Neutrophil (primary cell): ENCODE data around the gene WDR37.

Source experiments
- H3K27ac ChIP-seq: fragments of 200-600 bp; sonication (generic); 2 replicates; pipeline ENCODE4 v1.5.1; 2016; ENCODE audit warnings: mild to moderate bottlenecking, moderate library complexity
- H3K27me3 ChIP-seq: fragments of 200-600 bp; sonication (generic); 2 replicates; pipeline ENCODE4 v1.6.0; 2016; ENCODE audit warnings: mild to moderate bottlenecking
- H3K36me3 ChIP-seq: fragments of 200-600 bp; sonication (generic); 2 replicates; pipeline ENCODE4 v1.5.1; 2017
- H3K4me1 ChIP-seq, 2 experiments: fragments of 200-600 bp in 1 of 2; sonication (generic) in 1 of 2; 1 replicate in 1 of 2; 2 replicates in 1 of 2; pipeline versions ENCODE4 v1.5.1 to v1.6.1; 2013 to 2016; ENCODE audit warnings: low read depth in 1 of 2, low read length in 1 of 2, mild to moderate bottlenecking in 1 of 2, moderate library complexity in 1 of 2; ENCODE audit not compliant: control insufficient read depth in 1 of 2, insufficient read depth in 1 of 2
- H3K4me3 ChIP-seq, 2 experiments: fragments of 200-600 bp in 1 of 2; sonication (generic) in 1 of 2; 1 replicate in 1 of 2; 2 replicates in 1 of 2; pipeline ENCODE4 v1.5.1; 2013 to 2016; ENCODE audit warnings: low read depth in 1 of 2, low read length in 1 of 2, mild to moderate bottlenecking in 1 of 2, moderate library complexity in 1 of 2
- H3K9me3 ChIP-seq: fragments of 200-600 bp; sonication (generic); 2 replicates; pipeline ENCODE4 v1.5.1; 2016
- CTCF ChIP-seq: fragments of 200-600 bp; sonication (generic); IDR thresholded peaks from 2 replicates; pipeline ENCODE4 v1.5.1; 2016; ENCODE audit warnings: antibody characterized with exemption

The WDR37 gene

DNA sequence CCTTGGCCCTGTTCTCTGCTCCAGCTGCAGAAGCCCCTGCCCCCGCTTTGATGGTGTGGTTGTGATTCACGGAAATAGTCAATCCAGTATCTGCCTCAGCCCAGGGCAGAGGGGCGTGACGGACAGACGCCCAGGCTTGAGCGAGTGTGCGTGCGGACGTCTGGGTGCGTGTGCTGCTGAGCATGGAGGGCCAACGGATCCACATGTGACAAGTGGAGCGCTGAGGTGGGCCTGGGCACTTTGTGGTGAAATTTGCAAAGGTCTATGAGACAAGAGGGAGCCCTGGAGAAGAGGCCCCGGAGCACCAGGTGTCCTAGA lies 94.4 kb downstream of the WDR37 start:
- Histone ChIP-seq H3K9me3 (no peaks in the 10 kb centered on the region), H3K4me3 (no peak overlapping the region), H3K36me3 (no peaks in the 10 kb centered on the region), H3K27me3 (peaks cover 8% of the 10 kb centered on the region), H3K27ac (no peak overlapping the region), H3K4me1 (no peaks in the 10 kb centered on the region)
- no peak for TF ChIP-seq CTCF

DNA sequence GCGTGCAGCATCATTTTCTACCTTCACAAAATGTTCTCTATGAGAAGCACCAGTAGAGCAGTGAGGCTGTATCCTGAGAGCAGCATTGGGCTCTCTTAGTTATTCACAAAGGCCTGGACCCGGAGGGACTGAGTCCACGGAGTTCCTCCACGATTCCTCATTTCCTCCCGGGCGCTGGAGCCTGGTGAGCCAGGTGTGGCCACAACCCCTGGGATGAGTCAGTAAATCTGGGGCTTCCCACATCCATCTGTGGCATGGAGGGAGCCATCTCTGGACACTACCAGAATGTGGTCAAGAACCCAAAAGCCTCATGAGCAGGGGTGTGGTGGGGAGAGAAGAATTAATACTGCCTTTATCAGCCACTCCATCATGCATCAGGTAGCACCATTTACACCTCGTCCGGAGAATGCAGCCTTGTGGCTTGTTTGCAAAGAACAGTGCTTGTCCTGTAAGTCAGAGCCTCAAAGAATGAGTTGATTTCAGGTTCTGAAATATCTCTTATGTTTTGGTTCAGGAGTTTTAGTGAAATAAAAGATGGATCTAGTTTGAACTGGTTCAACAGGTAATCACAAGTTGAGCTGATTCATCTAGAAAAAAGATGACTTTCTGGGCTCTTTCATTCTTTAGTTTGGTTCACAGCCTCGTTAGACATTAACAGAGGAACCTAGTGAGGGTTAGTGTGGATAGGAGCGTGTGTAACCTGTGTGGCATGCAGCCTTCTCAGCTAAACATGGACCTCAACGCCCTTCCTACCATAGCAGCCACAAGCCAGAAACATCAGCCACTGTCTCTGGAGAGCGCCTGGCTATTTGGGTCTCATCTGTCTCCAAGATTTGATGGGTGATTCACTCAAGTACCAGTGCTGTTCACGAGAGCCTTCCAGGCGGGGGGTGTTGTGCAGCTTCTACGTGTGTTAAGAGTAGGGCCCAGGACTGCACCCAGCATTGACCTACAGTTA lies 95.2 kb downstream of the WDR37 start:
- Histone ChIP-seq H3K36me3 (no peaks in the 10 kb centered on the region), H3K4me1 (no peaks in the 10 kb centered on the region), H3K27ac (no peak overlapping the region), H3K9me3 (no peaks in the 10 kb centered on the region), H3K27me3 (peaks cover 8% of the 10 kb centered on the region), H3K4me3 (no peak overlapping the region)
- no peak for TF ChIP-seq CTCF

DNA sequence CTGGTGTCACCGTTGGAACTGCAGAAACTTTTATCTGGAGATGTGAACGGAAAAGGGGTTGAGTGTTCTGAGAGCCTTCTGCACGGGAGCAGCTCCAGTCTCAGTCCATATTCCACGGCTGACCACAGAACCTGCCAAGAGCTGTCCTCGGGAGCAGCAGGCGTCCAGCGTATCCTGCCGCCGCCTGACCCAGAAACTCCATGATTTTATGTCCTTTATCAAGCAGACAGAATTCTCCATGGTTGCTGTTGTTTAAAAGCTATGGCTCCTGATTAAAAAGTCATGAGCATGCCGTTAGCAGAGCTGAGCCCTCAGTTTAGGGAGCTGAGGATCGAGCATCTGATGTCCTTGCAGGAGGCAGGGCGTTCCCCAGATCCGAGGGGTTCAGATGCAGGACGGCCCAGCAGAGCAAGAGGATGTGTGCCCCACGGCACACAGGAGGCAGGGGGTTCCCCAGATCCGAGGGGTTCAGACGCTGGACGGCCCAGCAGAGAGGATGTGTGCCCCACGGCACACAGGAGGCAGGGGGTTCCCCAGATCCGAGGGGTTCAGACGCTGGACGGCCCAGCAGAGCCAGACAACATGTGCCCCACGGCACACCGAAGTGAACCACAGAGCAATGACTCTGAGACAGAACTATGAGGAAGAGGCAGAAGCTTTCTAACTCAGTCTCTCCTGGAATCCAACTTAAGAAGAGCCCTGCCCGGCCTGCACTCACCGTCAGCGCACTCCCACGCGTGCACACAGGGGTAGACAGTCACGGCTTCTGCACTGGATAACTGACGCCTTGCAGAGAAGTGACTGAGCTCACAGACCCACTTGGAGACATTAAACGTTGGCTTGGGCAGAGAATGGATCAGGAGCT lies 96.4 kb downstream of the WDR37 start:
- Histone ChIP-seq H3K4me3 (no peak overlapping the region), H3K27ac (no peak overlapping the region), H3K9me3 (no peaks in the 10 kb centered on the region), H3K36me3 (no peaks in the 10 kb centered on the region), H3K4me1 (no peaks in the 10 kb centered on the region), H3K27me3 (peaks cover 8% of the 10 kb centered on the region)
- TF ChIP-seq CTCF: no peak

DNA sequence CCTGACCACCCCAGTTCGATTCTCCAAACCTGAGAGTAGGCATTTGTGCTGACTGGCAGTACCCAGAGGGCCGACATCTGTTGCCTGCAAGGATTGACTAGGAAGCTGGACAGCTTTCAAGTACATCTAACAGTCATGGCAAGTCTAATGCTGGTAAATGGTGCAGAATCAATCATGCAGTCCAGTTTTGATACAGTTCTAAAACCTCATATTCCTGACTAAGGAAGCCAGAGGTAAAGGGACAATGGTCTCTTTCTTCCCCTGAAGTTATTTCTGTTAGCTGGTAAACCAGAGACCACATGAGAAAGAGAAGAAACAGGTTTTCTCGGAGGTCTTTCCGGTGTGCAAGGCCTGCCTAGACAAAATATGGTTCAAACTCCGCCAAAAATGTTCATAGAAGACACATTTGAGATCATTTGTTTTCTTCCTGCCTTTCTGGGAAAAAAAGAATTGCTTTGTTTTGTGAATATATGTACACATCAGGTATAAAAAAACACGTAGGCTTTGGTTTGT lies 97.1 kb downstream of the WDR37 start:
- H3K36me3 ChIP-seq: no peaks in the 10 kb centered on the region
- TF ChIP-seq CTCF: no peak
- no peak overlapping the region for H3K27ac ChIP-seq
- H3K9me3 ChIP-seq: no peaks in the 10 kb centered on the region
- no peak overlapping the region for H3K4me3 ChIP-seq
- H3K27me3 ChIP-seq: peaks cover 8% of the 10 kb centered on the region
- no peaks in the 10 kb centered on the region for H3K4me1 ChIP-seq

DNA sequence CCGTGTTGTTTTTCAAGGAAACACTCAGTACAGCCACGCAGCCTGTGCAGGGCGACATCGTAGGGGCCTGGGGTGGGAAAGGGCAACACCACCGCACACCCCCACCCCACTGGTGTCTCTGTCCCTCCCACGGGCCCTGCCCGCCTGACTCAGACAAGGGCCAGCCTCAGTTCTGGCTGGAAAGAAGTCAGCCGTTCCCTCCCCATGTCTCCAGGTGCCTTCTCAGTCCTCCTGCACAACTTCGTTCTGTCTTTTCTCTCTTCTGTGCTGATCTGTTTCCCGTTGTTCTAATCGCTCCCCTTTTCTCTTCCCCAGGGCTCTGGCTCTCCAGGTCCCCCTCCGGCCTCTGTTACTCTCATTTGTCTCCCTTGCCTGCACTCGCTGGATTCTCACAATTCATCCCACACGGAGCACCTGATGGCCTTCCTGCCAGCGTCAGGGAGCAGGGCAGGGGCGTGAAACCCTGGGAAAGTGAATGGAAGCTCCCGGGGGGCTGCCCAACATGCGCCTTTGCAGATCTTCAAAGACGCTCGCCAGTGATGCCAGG lies 97.7 kb downstream of the WDR37 start:
- H3K27me3 ChIP-seq: peaks cover 8% of the 10 kb centered on the region
- H3K9me3 ChIP-seq: no peaks in the 10 kb centered on the region
- H3K27ac ChIP-seq: no peak overlapping the region
- no peak overlapping the region for H3K4me3 ChIP-seq
- TF ChIP-seq CTCF: no peak
- H3K4me1 ChIP-seq: no peaks in the 10 kb centered on the region
- no peaks in the 10 kb centered on the region for H3K36me3 ChIP-seq
